DMS53 treated with DMSO at 0.1 percent for 48 hours (cell line): Measurements from ENCODE around the gene OR5D16.
"Not testable (repeated sequence)": the region's sequence is repeated elsewhere in the genome, so short reads cannot be mapped to it uniquely, and the experiment has no call there.

ENCODE experiments used
- DNase-seq: peaks from one replicate; lab custom pipeline; 2025; ENCODE audit not compliant: unreplicated experiment; lab: John Stamatoyannopoulos, UW

Gene OR5D16

GRCh38 chr11:55838452-55838851, at the start of gene OR5D16:
OR5D16 (plus strand) TSS chr11:55838752; CDS start chr11:55838752, 0 bp downstream.
- DNase-seq, result no peak

GRCh38 chr11:55791606-55792005, 46.9 kb upstream of the OR5D16 start:
- no peak for DNase-seq

- DNase-seq, result no peak
Observed at GRCh38 chr11:55793321-55793720, 45.2 kb upstream of the OR5D16 start.

- DNase-seq, result no peak
Observed at GRCh38 chr11:55795256-55795655, 43.3 kb upstream of the OR5D16 start, which contains the start of gene OR5D14. OR5D14 (plus strand) TSS chr11:55795556; CDS start chr11:55795556, 0 bp downstream.

GRCh38 chr11:55806248-55806647, 32.3 kb upstream of the OR5D16 start:
- no peak for DNase-seq

- no peak for DNase-seq
Observed at GRCh38 chr11:55811067-55811466, 27.5 kb upstream of the OR5D16 start, which contains the start of gene OR5L1. OR5L1 (plus strand) TSS chr11:55811367; CDS start chr11:55811467, 100 bp downstream.

GRCh38 chr11:55819330-55819729, 19.2 kb upstream of the OR5D16 start, which contains the start of gene OR5D18:
OR5D18 (plus strand) TSS chr11:55819630; CDS start chr11:55819630, 0 bp downstream.
- DNase-seq, result no peak

- DNase-seq, result no peak
Observed at GRCh38 chr11:55826919-55827318, 11.6 kb upstream of the OR5D16 start, which contains the start of gene OR5L2. OR5L2 (plus strand) TSS chr11:55827219; CDS start chr11:55827219, 0 bp downstream.

- no peak for DNase-seq
Observed at GRCh38 chr11:55847453-55847852, 8.9 kb downstream of the OR5D16 start.

GRCh38 chr11:55849037-55849436, 10.5 kb downstream of the OR5D16 start:
- no peak for DNase-seq

- no peak for DNase-seq
Observed at GRCh38 chr11:55852141-55852540, 13.6 kb downstream of the OR5D16 start.

GRCh38 chr11:55854704-55855103, 16.2 kb downstream of the OR5D16 start:
- no peak for DNase-seq

GRCh38 chr11:55867354-55867753, 28.8 kb downstream of the OR5D16 start:
- not testable (repeated sequence) for DNase-seq

- not testable (repeated sequence) for DNase-seq
Observed at GRCh38 chr11:55872731-55873130, 34.2 kb downstream of the OR5D16 start.

GRCh38 chr11:55873146-55873545, 34.6 kb downstream of the OR5D16 start:
- not testable (repeated sequence) for DNase-seq

GRCh38 chr11:55882997-55883396, 44.4 kb downstream of the OR5D16 start, which contains the start of gene TRIM51:
TRIM51 (plus strand) TSS chr11:55883297; CDS start chr11:55885429, 2,132 bp downstream.
- DNase-seq, result not testable (repeated sequence)

GRCh38 chr11:55884995-55885394, 46.4 kb downstream of the OR5D16 start:
- not testable (repeated sequence) for DNase-seq

GRCh38 chr11:55885481-55885880, 46.9 kb downstream of the OR5D16 start:
- DNase-seq, result not testable (repeated sequence)
